HL-60 (cell line): Measurements from ENCODE around the gene PEX6.

Experiments used
- GABPA ChIP-seq: IDR thresholded peaks from 2 replicates; pipeline ENCODE4 v1.6.1; 2012; ENCODE audit warnings: low read depth
- REST ChIP-seq: IDR thresholded peaks from 2 replicates; pipeline ENCODE4 v1.6.1; 2012; ENCODE audit warnings: low read depth; ENCODE audit not compliant: insufficient replicate concordance
- TF ChIP-seq, protein P1 (sequence below): IDR thresholded peaks from one replicate; pipeline ENCODE4 v1.5.1; 2011; ENCODE audit warnings: low read length, control low read depth, inconsistent platforms; ENCODE audit not compliant: insufficient read depth

GRCh38 chr6:42984001-42984923 lies 5.3 kb upstream of the PEX6 start, which contains the start of gene PPP2R5D:
- TF ChIP-seq, protein P1, sequence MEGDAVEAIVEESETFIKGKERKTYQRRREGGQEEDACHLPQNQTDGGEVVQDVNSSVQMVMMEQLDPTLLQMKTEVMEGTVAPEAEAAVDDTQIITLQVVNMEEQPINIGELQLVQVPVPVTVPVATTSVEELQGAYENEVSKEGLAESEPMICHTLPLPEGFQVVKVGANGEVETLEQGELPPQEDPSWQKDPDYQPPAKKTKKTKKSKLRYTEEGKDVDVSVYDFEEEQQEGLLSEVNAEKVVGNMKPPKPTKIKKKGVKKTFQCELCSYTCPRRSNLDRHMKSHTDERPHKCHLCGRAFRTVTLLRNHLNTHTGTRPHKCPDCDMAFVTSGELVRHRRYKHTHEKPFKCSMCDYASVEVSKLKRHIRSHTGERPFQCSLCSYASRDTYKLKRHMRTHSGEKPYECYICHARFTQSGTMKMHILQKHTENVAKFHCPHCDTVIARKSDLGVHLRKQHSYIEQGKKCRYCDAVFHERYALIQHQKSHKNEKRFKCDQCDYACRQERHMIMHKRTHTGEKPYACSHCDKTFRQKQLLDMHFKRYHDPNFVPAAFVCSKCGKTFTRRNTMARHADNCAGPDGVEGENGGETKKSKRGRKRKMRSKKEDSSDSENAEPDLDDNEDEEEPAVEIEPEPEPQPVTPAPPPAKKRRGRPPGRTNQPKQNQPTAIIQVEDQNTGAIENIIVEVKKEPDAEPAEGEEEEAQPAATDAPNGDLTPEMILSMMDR, result no peak
- no peak for TF ChIP-seq GABPA
- TF ChIP-seq REST, result no peak
